GM12878 (cell line): ENCODE measurements around the gene COL25A1. TPM values are rescaled to one million over a fixed set of nuclear protein-coding genes. Genes with fewer than 3 reads are reported as not detected.

ENCODE experiments used
- ATAC-seq: fragments of 200-7000 bp; cut with Tn5 transposase; 3 replicates; pipeline ENCODE4 v1.9.1; 2020; ENCODE audit warnings: mild to moderate bottlenecking, moderate library complexity
- BruUV-seq: library from RNA; stranded (reverse); fragments of 400-500 nt; replicated peaks from 2 replicates; lab custom pipeline; 2021; lab: Mats Ljungman, UMichigan
- CTCF ChIA-PET: fragments of 300-600 bp; sonication (Branson Sonifier 250); formaldehyde crosslinking; extraction: SDS; loops from one replicate; lab custom pipeline; 2021; ENCODE audit warnings: inconsistent platforms; lab: Yijun Ruan, JAX
- POLR2A ChIA-PET: fragments of 350-600 bp; formaldehyde crosslinking; extraction: SDS; loops from one replicate; lab custom pipeline; 2021; ENCODE audit warnings: inconsistent platforms; lab: Charles Lee
- RAD21 ChIA-PET: fragments of 300-600 bp; sonication (Branson Sonifier 250); formaldehyde crosslinking; loops from one replicate; lab custom pipeline; 2023; ENCODE audit warnings: antibody characterized with exemption; ENCODE audit not compliant: unreplicated experiment; lab: Charles Lee
- SMC1A ChIA-PET: fragments of 300-600 bp; sonication (Branson Sonifier 250); formaldehyde crosslinking; loops from one replicate; lab custom pipeline; 2023; ENCODE audit not compliant: unreplicated experiment, uncharacterized antibody; lab: Charles Lee
- DNase-seq: peaks from one replicate; pipeline ENCODE4 v3.0.0-alpha.2; 2011; ENCODE audit warnings: low read depth, low spot score
- FAIRE-seq: peaks from 3 replicates; lab custom pipeline; 2011; peaks lifted over from hg19 to GRCh38; lab: Jason Lieb, UNC
- H2AFZ ChIP-seq: 2 replicates; pipeline ENCODE4 v1.6.0; 2011; ENCODE audit warnings: low read depth, low read length, control low read depth; ENCODE audit not compliant: control insufficient read depth
- H3K27ac ChIP-seq: 2 replicates; pipeline ENCODE4 v1.5.1; 2011; ENCODE audit warnings: control low read depth; ENCODE audit not compliant: control insufficient read depth, insufficient read depth
- H3K27me3 ChIP-seq, 2 experiments: replicated peaks in 1 of 2; 2 replicates each; pipeline versions ENCODE4 v1.6.0 to v1.6.1; 2011; ENCODE audit warnings: low read length in 1 of 2; ENCODE audit not compliant: control insufficient read depth in 2 of 2, insufficient read depth in 2 of 2
- H3K36me3 ChIP-seq, 2 experiments: 2 replicates each; pipeline ENCODE4 v1.5.1; 2011; ENCODE audit warnings: low read length in 1 of 2; ENCODE audit not compliant: control insufficient read depth in 2 of 2, insufficient read depth in 2 of 2
- H3K4me1 ChIP-seq: 2 replicates; pipeline ENCODE4 v1.6.1; 2011; ENCODE audit warnings: mild to moderate bottlenecking, low read length, moderate library complexity, mixed read lengths; ENCODE audit not compliant: control insufficient read depth, insufficient read depth
- H3K4me2 ChIP-seq: 2 replicates; pipeline ENCODE4 v1.6.0; 2011; ENCODE audit warnings: control low read depth; ENCODE audit not compliant: control insufficient read depth, insufficient read depth
- H3K4me3 ChIP-seq: fragments of 200-600 bp; sonication (generic); 2 replicates; pipeline ENCODE4 v1.5.1; 2016
- H3K79me2 ChIP-seq: 2 replicates; pipeline ENCODE4 v1.6.0; 2011; ENCODE audit warnings: low read length; ENCODE audit not compliant: control insufficient read depth, insufficient read depth
- H3K9ac ChIP-seq: 2 replicates; pipeline ENCODE4 v1.8.0; 2011; ENCODE audit warnings: low read length, control low read depth, mixed read lengths; ENCODE audit not compliant: control insufficient read depth, insufficient read depth
- H3K9me3 ChIP-seq: replicated peaks from 3 replicates; pipeline ENCODE4 v1.5.1; 2011; ENCODE audit warnings: mild to moderate bottlenecking, low read length; ENCODE audit not compliant: control insufficient read depth, insufficient read depth
- H4K20me1 ChIP-seq: 2 replicates; pipeline ENCODE4 v1.6.0; 2011; ENCODE audit not compliant: control insufficient read depth, insufficient read depth
- FOXM1 ChIP-seq: IDR thresholded peaks from 2 replicates; pipeline ENCODE4 v1.6.1; 2012; ENCODE audit warnings: low read depth, mild to moderate bottlenecking, inconsistent platforms, low read length, moderate library complexity
- IRF4 ChIP-seq: IDR thresholded peaks from 2 replicates; pipeline ENCODE4 v1.6.1; 2011; ENCODE audit warnings: low read depth, low read length
- RAD21 ChIP-seq: IDR thresholded peaks from 2 replicates; pipeline ENCODE4 v1.6.1; 2011; ENCODE audit warnings: mild to moderate bottlenecking, low read depth, low read length, moderate library complexity; ENCODE audit not compliant: insufficient read depth
- RAD51 ChIP-seq: fragments of 450-650 bp; IDR thresholded peaks from 2 replicates; pipeline ENCODE4 v1.6.1; 2016; ENCODE audit warnings: moderate library complexity, mild to moderate bottlenecking, inconsistent platforms
- RBBP5 ChIP-seq: fragments of 200-600 bp; sonication (generic); conservative IDR thresholded peaks from 2 replicates; pipeline ENCODE4 v1.6.1; 2016
- STAT1 ChIP-seq: fragments of 450-650 bp; conservative IDR thresholded peaks from 2 replicates; pipeline ENCODE4 v1.6.1; 2014; ENCODE audit warnings: antibody characterized with exemption, mild to moderate bottlenecking
- SUZ12 ChIP-seq: fragments of 200-600 bp; sonication (generic); IDR thresholded peaks from one replicate; pipeline ENCODE4 v1.6.1; 2018; ENCODE audit warnings: antibody characterized with exemption, mild to moderate bottlenecking; ENCODE audit not compliant: unreplicated experiment
- in situ Hi-C: fragments of 300-500 bp; cut with MboI; formaldehyde crosslinking; loops from 9 replicates; pipeline ENCODE4 v1.14.3; 2018; ENCODE audit warnings: mixed read lengths
- intact Hi-C: fragments of 100-400 bp; cut with micrococcal nuclease; formaldehyde crosslinking; loops from one replicate; pipeline ENCODE4 v1.14.2; 2022; ENCODE audit not compliant: unreplicated experiment
- polyA plus RNA-seq, 11 experiments: library from polyadenylated mRNA; depleted of rRNA in 4 of 11; unstranded in 6 of 11; stranded (reverse) in 5 of 11; fragments of >200 nt; fragmentation: Nextera tagmentation in 4 of 11; fragmentation: Illumina TruSeq in 1 of 11; extraction: Ambion mirVana in 4 of 11; extraction: Trizol in 1 of 11; gene quantifications; 1 replicate in 1 of 11; 2 replicates in 10 of 11; pipeline versions ENCODE4 v1.2.1 to v1.2.3, GENCODE V29; 2011 to 2016; ENCODE audit warnings: inconsistent platforms in 2 of 11, missing spikeins in 2 of 11, low read depth in 1 of 11
- total RNA-seq, 4 experiments: library from RNA; depleted of rRNA in 3 of 4; stranded (reverse); fragments of >200 nt in 3 of 4; fragmentation: Illumina TruSeq in 1 of 4; extraction: Trizol in 1 of 4; gene quantifications; 2 replicates each; pipeline versions ENCODE4 v1.2.1 to v1.2.3, GENCODE V29; 2013 to 2021
- TF ChIP-seq, protein P1 (sequence below): fragments of 450-650 bp; formaldehyde crosslinking; IDR thresholded peaks from 2 replicates; pipeline ENCODE4 v1.4.0; 2020; ENCODE audit warnings: mild to moderate bottlenecking, moderate library complexity
- TF ChIP-seq, protein P2 (sequence below): IDR thresholded peaks from 2 replicates; pipeline ENCODE4 v1.6.1; 2012; ENCODE audit warnings: improper control_type of control experiment, low read depth, low read length; ENCODE audit not compliant: insufficient replicate concordance
- TF ChIP-seq, protein P3 (sequence below): fragments of 450-650 bp; IDR thresholded peaks from 2 replicates; pipeline ENCODE4 v1.6.1; 2016; ENCODE audit warnings: mild to moderate bottlenecking, moderate library complexity, borderline replicate concordance

COL25A1 gene
- total and polyA plus RNA-seq, 10 of the 15 experiments (the other 5 are each of a cell fraction or from before 2014, with no cell fraction given): 0.01 to 0.26 (median 0.12) TPM; not detected in 6

DNA sequence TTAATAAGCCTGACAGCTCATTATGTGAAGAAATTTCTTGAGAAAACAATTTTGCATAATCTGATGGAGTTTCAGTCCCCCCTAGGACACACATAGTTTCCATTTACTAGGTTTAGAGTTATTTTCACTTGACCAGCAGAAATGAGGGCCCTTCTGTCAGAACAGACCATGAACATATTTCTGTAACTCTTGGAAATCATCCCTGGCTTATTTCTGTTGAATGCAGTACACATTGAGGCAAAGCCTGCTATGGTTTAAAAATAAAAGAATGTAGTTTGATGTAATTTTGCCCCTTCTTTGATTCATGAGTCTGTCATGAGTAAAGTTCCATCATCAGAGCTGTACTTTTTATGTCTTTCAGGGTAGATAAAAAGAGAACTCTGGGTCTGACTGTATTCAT is 435.0 kb downstream of the COL25A1 start:
- H3K9me3 ChIP-seq: no peaks in the 10 kb centered on the region
- CTCF ChIA-PET: no interaction called here
- no peak overlapping the region for H3K9ac ChIP-seq
- no TSS peak for BruUV-seq
- ATAC-seq (no peak), FAIRE-seq (no peak), DNase-seq (no peak)
- H3K36me3 ChIP-seq: no peaks in the 10 kb centered on the region
- H3K4me1 ChIP-seq: no peaks in the 10 kb centered on the region
- H3K4me2 ChIP-seq: no peak overlapping the region
- intact Hi-C loops: no loop called here
- H4K20me1 ChIP-seq: no peaks in the 10 kb centered on the region
- no peak overlapping the region for H3K27ac ChIP-seq
- no peak overlapping the region for H3K4me3 ChIP-seq
- H2AFZ ChIP-seq: no peak overlapping the region
- POLR2A ChIA-PET: no interaction called here
- no peaks in the 10 kb centered on the region for H3K27me3 ChIP-seq
- RAD21 ChIA-PET: no interaction called here
- H3K79me2 ChIP-seq: no peaks in the 10 kb centered on the region
- in situ Hi-C loops: no loop called here
- SMC1A ChIA-PET: no interaction called here
- TF ChIP-seq STAT1 (no peak), FOXM1 (no peak), IRF4 (no peak), RAD21 (no peak), RAD51 (no peak), SUZ12 (no peak), RBBP5 (no peak)
- TF ChIP-seq, protein P1, sequence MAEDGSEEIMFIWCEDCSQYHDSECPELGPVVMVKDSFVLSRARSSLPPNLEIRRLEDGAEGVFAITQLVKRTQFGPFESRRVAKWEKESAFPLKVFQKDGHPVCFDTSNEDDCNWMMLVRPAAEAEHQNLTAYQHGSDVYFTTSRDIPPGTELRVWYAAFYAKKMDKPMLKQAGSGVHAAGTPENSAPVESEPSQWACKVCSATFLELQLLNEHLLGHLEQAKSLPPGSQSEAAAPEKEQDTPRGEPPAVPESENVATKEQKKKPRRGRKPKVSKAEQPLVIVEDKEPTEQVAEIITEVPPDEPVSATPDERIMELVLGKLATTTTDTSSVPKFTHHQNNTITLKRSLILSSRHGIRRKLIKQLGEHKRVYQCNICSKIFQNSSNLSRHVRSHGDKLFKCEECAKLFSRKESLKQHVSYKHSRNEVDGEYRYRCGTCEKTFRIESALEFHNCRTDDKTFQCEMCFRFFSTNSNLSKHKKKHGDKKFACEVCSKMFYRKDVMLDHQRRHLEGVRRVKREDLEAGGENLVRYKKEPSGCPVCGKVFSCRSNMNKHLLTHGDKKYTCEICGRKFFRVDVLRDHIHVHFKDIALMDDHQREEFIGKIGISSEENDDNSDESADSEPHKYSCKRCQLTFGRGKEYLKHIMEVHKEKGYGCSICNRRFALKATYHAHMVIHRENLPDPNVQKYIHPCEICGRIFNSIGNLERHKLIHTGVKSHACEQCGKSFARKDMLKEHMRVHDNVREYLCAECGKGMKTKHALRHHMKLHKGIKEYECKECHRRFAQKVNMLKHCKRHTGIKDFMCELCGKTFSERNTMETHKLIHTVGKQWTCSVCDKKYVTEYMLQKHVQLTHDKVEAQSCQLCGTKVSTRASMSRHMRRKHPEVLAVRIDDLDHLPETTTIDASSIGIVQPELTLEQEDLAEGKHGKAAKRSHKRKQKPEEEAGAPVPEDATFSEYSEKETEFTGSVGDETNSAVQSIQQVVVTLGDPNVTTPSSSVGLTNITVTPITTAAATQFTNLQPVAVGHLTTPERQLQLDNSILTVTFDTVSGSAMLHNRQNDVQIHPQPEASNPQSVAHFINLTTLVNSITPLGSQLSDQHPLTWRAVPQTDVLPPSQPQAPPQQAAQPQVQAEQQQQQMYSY (CRISPR knock-in tag): no peak
- TF ChIP-seq, protein P2, sequence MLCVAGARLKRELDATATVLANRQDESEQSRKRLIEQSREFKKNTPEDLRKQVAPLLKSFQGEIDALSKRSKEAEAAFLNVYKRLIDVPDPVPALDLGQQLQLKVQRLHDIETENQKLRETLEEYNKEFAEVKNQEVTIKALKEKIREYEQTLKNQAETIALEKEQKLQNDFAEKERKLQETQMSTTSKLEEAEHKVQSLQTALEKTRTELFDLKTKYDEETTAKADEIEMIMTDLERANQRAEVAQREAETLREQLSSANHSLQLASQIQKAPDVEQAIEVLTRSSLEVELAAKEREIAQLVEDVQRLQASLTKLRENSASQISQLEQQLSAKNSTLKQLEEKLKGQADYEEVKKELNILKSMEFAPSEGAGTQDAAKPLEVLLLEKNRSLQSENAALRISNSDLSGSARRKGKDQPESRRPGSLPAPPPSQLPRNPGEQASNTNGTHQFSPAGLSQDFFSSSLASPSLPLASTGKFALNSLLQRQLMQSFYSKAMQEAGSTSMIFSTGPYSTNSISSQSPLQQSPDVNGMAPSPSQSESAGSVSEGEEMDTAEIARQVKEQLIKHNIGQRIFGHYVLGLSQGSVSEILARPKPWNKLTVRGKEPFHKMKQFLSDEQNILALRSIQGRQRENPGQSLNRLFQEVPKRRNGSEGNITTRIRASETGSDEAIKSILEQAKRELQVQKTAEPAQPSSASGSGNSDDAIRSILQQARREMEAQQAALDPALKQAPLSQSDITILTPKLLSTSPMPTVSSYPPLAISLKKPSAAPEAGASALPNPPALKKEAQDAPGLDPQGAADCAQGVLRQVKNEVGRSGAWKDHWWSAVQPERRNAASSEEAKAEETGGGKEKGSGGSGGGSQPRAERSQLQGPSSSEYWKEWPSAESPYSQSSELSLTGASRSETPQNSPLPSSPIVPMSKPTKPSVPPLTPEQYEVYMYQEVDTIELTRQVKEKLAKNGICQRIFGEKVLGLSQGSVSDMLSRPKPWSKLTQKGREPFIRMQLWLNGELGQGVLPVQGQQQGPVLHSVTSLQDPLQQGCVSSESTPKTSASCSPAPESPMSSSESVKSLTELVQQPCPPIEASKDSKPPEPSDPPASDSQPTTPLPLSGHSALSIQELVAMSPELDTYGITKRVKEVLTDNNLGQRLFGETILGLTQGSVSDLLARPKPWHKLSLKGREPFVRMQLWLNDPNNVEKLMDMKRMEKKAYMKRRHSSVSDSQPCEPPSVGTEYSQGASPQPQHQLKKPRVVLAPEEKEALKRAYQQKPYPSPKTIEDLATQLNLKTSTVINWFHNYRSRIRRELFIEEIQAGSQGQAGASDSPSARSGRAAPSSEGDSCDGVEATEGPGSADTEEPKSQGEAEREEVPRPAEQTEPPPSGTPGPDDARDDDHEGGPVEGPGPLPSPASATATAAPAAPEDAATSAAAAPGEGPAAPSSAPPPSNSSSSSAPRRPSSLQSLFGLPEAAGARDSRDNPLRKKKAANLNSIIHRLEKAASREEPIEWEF: no peak
- TF ChIP-seq, protein P3, sequence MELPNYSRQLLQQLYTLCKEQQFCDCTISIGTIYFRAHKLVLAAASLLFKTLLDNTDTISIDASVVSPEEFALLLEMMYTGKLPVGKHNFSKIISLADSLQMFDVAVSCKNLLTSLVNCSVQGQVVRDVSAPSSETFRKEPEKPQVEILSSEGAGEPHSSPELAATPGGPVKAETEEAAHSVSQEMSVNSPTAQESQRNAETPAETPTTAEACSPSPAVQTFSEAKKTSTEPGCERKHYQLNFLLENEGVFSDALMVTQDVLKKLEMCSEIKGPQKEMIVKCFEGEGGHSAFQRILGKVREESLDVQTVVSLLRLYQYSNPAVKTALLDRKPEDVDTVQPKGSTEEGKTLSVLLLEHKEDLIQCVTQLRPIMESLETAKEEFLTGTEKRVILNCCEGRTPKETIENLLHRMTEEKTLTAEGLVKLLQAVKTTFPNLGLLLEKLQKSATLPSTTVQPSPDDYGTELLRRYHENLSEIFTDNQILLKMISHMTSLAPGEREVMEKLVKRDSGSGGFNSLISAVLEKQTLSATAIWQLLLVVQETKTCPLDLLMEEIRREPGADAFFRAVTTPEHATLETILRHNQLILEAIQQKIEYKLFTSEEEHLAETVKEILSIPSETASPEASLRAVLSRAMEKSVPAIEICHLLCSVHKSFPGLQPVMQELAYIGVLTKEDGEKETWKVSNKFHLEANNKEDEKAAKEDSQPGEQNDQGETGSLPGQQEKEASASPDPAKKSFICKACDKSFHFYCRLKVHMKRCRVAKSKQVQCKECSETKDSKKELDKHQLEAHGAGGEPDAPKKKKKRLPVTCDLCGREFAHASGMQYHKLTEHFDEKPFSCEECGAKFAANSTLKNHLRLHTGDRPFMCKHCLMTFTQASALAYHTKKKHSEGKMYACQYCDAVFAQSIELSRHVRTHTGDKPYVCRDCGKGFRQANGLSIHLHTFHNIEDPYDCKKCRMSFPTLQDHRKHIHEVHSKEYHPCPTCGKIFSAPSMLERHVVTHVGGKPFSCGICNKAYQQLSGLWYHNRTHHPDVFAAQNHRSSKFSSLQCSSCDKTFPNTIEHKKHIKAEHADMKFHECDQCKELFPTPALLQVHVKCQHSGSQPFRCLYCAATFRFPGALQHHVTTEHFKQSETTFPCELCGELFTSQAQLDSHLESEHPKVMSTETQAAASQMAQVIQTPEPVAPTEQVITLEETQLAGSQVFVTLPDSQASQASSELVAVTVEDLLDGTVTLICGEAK: no peak
